B cell (primary cell): ENCODE measurements around the gene MED31. TPM values are rescaled to one million over a fixed set of nuclear protein-coding genes. Genes with fewer than 3 reads are reported as not detected.

Experiments used
- ATAC-seq: fragments of 200-7000 bp; cut with Tn5 transposase; one replicate; pipeline ENCODE4 v1.10.0; 2021; ENCODE audit warnings: low read depth, mild to moderate bottlenecking, moderate number of reproducible peaks, moderate library complexity
- CTCF ChIA-PET: fragments of 350-600 bp; sonication (Branson Sonifier 250); formaldehyde crosslinking; loops from one replicate; lab custom pipeline; 2021; ENCODE audit warnings: antibody characterized with exemption, inconsistent platforms; lab: Charles Lee
- POLR2A ChIA-PET: fragments of 350-600 bp; sonication (Branson Sonifier 250); formaldehyde crosslinking; loops from one replicate; lab custom pipeline; 2021; ENCODE audit warnings: antibody characterized with exemption; lab: Charles Lee
- DNase-seq: peaks from one replicate; pipeline ENCODE4 v3.0.0; 2013
- H2AFZ ChIP-seq: 2 replicates; pipeline ENCODE4 v1.6.1; 2012; ENCODE audit warnings: mild to moderate bottlenecking, low read depth, low read length; ENCODE audit not compliant: insufficient read depth, poor library complexity, severe bottlenecking
- H3K27ac ChIP-seq, 2 donors: 1 replicate in 1 of 2; 2 replicates in 1 of 2; pipeline ENCODE4 v1.5.1; 2012 to 2013; ENCODE audit warnings: low read length in 2 of 2, mild to moderate bottlenecking in 2 of 2, moderate library complexity in 1 of 2
- H3K27me3 ChIP-seq, 4 experiments: fragments of 200-600 bp in 1 of 4; sonication (generic) in 1 of 4; replicated peaks in 1 of 4; 1 replicate in 2 of 4; 2 replicates in 2 of 4; pipeline versions ENCODE4 v1.6.1 to v1.7.0; 2013 to 2016; ENCODE audit warnings: low read length in 3 of 4, mild to moderate bottlenecking in 2 of 4, mixed read lengths in 1 of 4, moderate library complexity in 1 of 4; ENCODE audit not compliant: insufficient read depth in 4 of 4, control insufficient read depth in 3 of 4; ENCODE audit errors: control extremely low read depth in 1 of 4
- H3K36me3 ChIP-seq, 2 experiments: replicated peaks in 1 of 2; 1 replicate in 1 of 2; 2 replicates in 1 of 2; pipeline versions ENCODE4 v1.6.1 to v1.7.1; 2013; ENCODE audit warnings: low read length in 1 of 2; ENCODE audit not compliant: insufficient read depth in 2 of 2, control insufficient read depth in 1 of 2; ENCODE audit errors: control extremely low read depth in 1 of 2, extremely low read depth in 1 of 2
- H3K4me1 ChIP-seq, 2 donors: fragments of 200-600 bp in 1 of 2; sonication (generic) in 1 of 2; 1 replicate in 1 of 2; 2 replicates in 1 of 2; pipeline versions ENCODE4 v1.5.1 to v1.6.1; 2013 to 2017; ENCODE audit warnings: low read length in 2 of 2; ENCODE audit not compliant: control insufficient read depth in 2 of 2, insufficient read depth in 2 of 2
- H3K4me2 ChIP-seq: replicated peaks from 2 replicates; pipeline ENCODE3; 2012; ENCODE audit warnings: mild to moderate bottlenecking, low read depth, low read length; ENCODE audit not compliant: poor library complexity, severe bottlenecking
- H3K4me3 ChIP-seq, 5 experiments: fragments of 200-600 bp in 1 of 5; sonication (generic) in 1 of 5; 1 replicate in 3 of 5; 2 replicates in 2 of 5; pipeline versions ENCODE4 v1.5.1 to v1.7.0; 2011 to 2016; ENCODE audit warnings: low read length in 4 of 5, mild to moderate bottlenecking in 4 of 5, low read depth in 2 of 5, control low read depth in 1 of 5, moderate library complexity in 1 of 5; ENCODE audit not compliant: insufficient read depth in 1 of 5; ENCODE audit errors: control extremely low read depth in 1 of 5, extremely low read depth in 1 of 5
- H3K79me2 ChIP-seq: fragments of 200-600 bp; sonication (generic); one replicate; pipeline ENCODE4 v1.6.0; 2016; ENCODE audit warnings: low read length; ENCODE audit not compliant: control insufficient read depth, insufficient read depth
- H3K9ac ChIP-seq: fragments of 200-600 bp; sonication (generic); 2 replicates; pipeline ENCODE4 v1.6.1; 2017; ENCODE audit warnings: mild to moderate bottlenecking, low read length, moderate library complexity
- H3K9me3 ChIP-seq, 3 donors: one replicate each; pipeline versions ENCODE4 v1.6.1 to v1.7.1; 2013; ENCODE audit warnings: low read length in 2 of 3; ENCODE audit not compliant: control insufficient read depth in 2 of 3, insufficient read depth in 1 of 3; ENCODE audit errors: control extremely low read depth in 1 of 3
- H4K20me1 ChIP-seq: 2 replicates; pipeline ENCODE4 v1.6.0; 2012; ENCODE audit warnings: mild to moderate bottlenecking, low read length; ENCODE audit not compliant: insufficient read depth, control insufficient read depth, poor library complexity, severe bottlenecking
- H3K27ac Mint-ChIP-seq: one replicate; pipeline ENCODE4 v1.8.0; 2021; ENCODE audit warnings: mixed read lengths
- H3K27me3 Mint-ChIP-seq: one replicate; pipeline ENCODE4 v1.8.0; 2021; ENCODE audit warnings: mixed read lengths
- H3K4me1 Mint-ChIP-seq: one replicate; pipeline ENCODE4 v1.8.0; 2021; ENCODE audit warnings: mixed read lengths
- H3K4me3 Mint-ChIP-seq: one replicate; pipeline ENCODE4 v1.8.0; 2021; ENCODE audit warnings: mixed read lengths
- H3K9me3 Mint-ChIP-seq: one replicate; pipeline ENCODE4 v1.8.0; 2022; ENCODE audit warnings: mixed read lengths; ENCODE audit not compliant: insufficient read depth
- CTCF ChIP-seq: fragments of 200-600 bp; IDR thresholded peaks from one replicate; pipeline ENCODE4 v1.8.0; 2022; ENCODE audit warnings: antibody characterized with exemption, mild to moderate bottlenecking
- EZH2 ChIP-seq: IDR thresholded peaks from 2 replicates; pipeline ENCODE4 v1.6.1; 2012; ENCODE audit warnings: borderline replicate concordance, low read depth, mild to moderate bottlenecking, moderate library complexity, low read length; ENCODE audit not compliant: insufficient read depth, poor library complexity, severe bottlenecking
- WGBS: methylation state at CpG from one replicate; pipeline ENCODE4 v1.1.5; 2013; ENCODE audit warnings: missing lambda C conversion rate; ENCODE audit not compliant: insufficient coverage; 5-methylcytosine and 5-hydroxymethylcytosine counted together
- intact Hi-C: fragments of 100-400 bp; cut with micrococcal nuclease; formaldehyde crosslinking; loops from one replicate; pipeline ENCODE4 v1.10.0; 2022
- polyA plus RNA-seq: library from polyadenylated mRNA; depleted of rRNA; stranded (reverse); fragments of >200 nt; gene quantifications from 2 replicates; pipeline ENCODE4 v1.2.3, GENCODE V29; 2012
- total RNA-seq, 2 donors: library from RNA; stranded (reverse); fragments of 120-200 nt in 1 of 2; gene quantifications; 1 replicate in 1 of 2; 2 replicates in 1 of 2; pipeline versions ENCODE4 v1.2.3 to v1.2.4, GENCODE V29; 2013 to 2022

The MED31 gene
- total and polyA plus RNA-seq, 2 donors (not counting 1 experiment from before 2014, with no cell fraction given): 9.2 to 25.5 TPM

- WGBS: 51% methylated on average over 37 of the region's 46 CpGs
- Histone ChIP-seq H3K4me1 (peaks cover 41 to 74% of the 10 kb centered on the region in 2 donors), H3K79me2 (peaks cover 21% of the 10 kb centered on the region), H3K36me3 (no peaks in the 10 kb centered on the region), H3K9me3 (peaks cover 0 to 9% (median 0%) of the 10 kb centered on the region in 3 donors), H3K27ac (no peak overlapping the region), H4K20me1 (peaks cover 2% of the 10 kb centered on the region), H3K4me3 (peak overlapping the region in 2 of 5 experiments; percentile 38 to 39), H2AFZ (no peak overlapping the region), H3K9ac (peak overlapping the region; percentile 27), H3K4me2 (peak overlapping the region; percentile 47), H3K27me3 (no peaks in the 10 kb centered on the region)
- ATAC-seq (no peak), DNase-seq (peak; percentile 37)
- Mint-ChIP-seq H3K4me3 (peak overlapping the region; percentile 76), H3K27me3 (no peaks in the 10 kb centered on the region), H3K27ac (peak overlapping the region; percentile 32), H3K9me3 (no peaks in the 10 kb centered on the region), H3K4me1 (peaks cover 68% of the 10 kb centered on the region)
- intact Hi-C loops: loop anchor here (5.0 to 10.0 kb wide), 4 partner anchors 1032 to 1180 kb away; partner anchors contain the start of genes DERL2, KDM6B, MIS12 and NLRP1
- ChIA-PET POLR2A (no interaction called here), CTCF (no interaction called here)
- no peak for TF ChIP-seq CTCF
- no peak for TF ChIP-seq EZH2
Measured at GRCh38 chr17:6654841-6655731, 3.7 kb upstream of the MED31 start.
